WERI-Rb-1 (cell line): ENCODE data around the gene MOV10.
"Not testable (repeated sequence)": the region's sequence is repeated elsewhere in the genome, so short reads cannot be mapped to it uniquely, and the experiment has no call there.

Source experiments
- DNase-seq: peaks from one replicate; pipeline ENCODE4 v3.0.0-alpha.2; 2020
- H3K27ac ChIP-seq: fragments of 250-450 bp; sonication (Bioruptor Pico); 2 replicates; pipeline ENCODE4 v1.5.1; 2020; ENCODE audit warnings: mild to moderate bottlenecking, moderate library complexity
- H3K27me3 ChIP-seq: fragments of 250-450 bp; sonication (Bioruptor Pico); 2 replicates; pipeline ENCODE4 v1.5.1; 2021; ENCODE audit warnings: mild to moderate bottlenecking, low read depth, moderate library complexity; ENCODE audit not compliant: insufficient read depth, severe bottlenecking
- H3K36me3 ChIP-seq: fragments of 250-450 bp; sonication (Bioruptor Pico); 2 replicates; pipeline ENCODE4 v1.5.1; 2020; ENCODE audit warnings: mild to moderate bottlenecking, moderate library complexity
- H3K4me3 ChIP-seq: 2 replicates; pipeline ENCODE4 v1.5.1; 2011; ENCODE audit warnings: low read depth, mild to moderate bottlenecking, control low read depth, low read length
- H3K9me3 ChIP-seq: fragments of 250-450 bp; sonication (Bioruptor Pico); 2 replicates; pipeline ENCODE4 v1.5.1; 2021; ENCODE audit warnings: mild to moderate bottlenecking, moderate library complexity; ENCODE audit not compliant: severe bottlenecking
- CTCF ChIP-seq: IDR thresholded peaks from 2 replicates; pipeline ENCODE4 v1.5.1; 2011; ENCODE audit warnings: low read depth, mild to moderate bottlenecking, control low read depth, inconsistent platforms, low read length

MOV10 gene

GRCh38 chr1:112717263-112717873, 42.9 kb downstream of the MOV10 start:
- peaks cover 12% of the 10 kb centered on the region for H3K27me3 ChIP-seq

GRCh38 chr1:112718691-112719418, 44.4 kb downstream of the MOV10 start:
- no peak overlapping the region for H3K27ac ChIP-seq
- H3K27me3 ChIP-seq: peaks cover 11% of the 10 kb centered on the region
- H3K4me3 ChIP-seq: no peak overlapping the region
- TF ChIP-seq CTCF: no peak
- H3K36me3 ChIP-seq: no peaks in the 10 kb centered on the region
- H3K9me3 ChIP-seq: no peaks in the 10 kb centered on the region
- no peak for DNase-seq

More at GRCh38 chr1:112717263-112717873, 42.9 kb downstream of the MOV10 start:
- no peak overlapping the region; the same call in 1 of the 2 replicates for H3K27ac ChIP-seq
- no peaks in the 10 kb centered on the region for H3K36me3 ChIP-seq
- H3K4me3 ChIP-seq: no peak overlapping the region
- no peaks in the 10 kb centered on the region for H3K9me3 ChIP-seq
- DNase-seq: peak; percentile 44
- no peak for TF ChIP-seq CTCF

- TF ChIP-seq CTCF: no peak
- Histone ChIP-seq H3K4me3 (no peak overlapping the region), H3K9me3 (no peaks in the 10 kb centered on the region), H3K27ac (no peak overlapping the region), H3K27me3 (peaks cover 3% of the 10 kb centered on the region), H3K36me3 (no peaks in the 10 kb centered on the region)
- no peak for DNase-seq
These were observed 45.2 kb downstream of the MOV10 start for GRCh38 chr1:112719706-112720105.

GRCh38 chr1:112720800-112721199, 46.3 kb downstream of the MOV10 start:
- TF ChIP-seq CTCF: no peak
- Histone ChIP-seq H3K9me3 (no peaks in the 10 kb centered on the region), H3K27ac (no peak overlapping the region), H3K36me3 (no peaks in the 10 kb centered on the region), H3K27me3 (no peaks in the 10 kb centered on the region), H3K4me3 (no peak overlapping the region)
- no peak for DNase-seq

- not testable (repeated sequence) for H3K27ac ChIP-seq, H3K27me3 ChIP-seq, H3K4me3 ChIP-seq, H3K36me3 ChIP-seq, H3K9me3 ChIP-seq, DNase-seq
These were observed 46.8 kb downstream of the MOV10 start for GRCh38 chr1:112721294-112721693.

GRCh38 chr1:112721966-112722524, 47.6 kb downstream of the MOV10 start:
- TF ChIP-seq CTCF: no peak
- Histone ChIP-seq H3K9me3 (no peaks in the 10 kb centered on the region), H3K36me3 (no peaks in the 10 kb centered on the region), H3K27ac (peak overlapping the region; percentile 93), H3K27me3 (no peaks in the 10 kb centered on the region), H3K4me3 (peak overlapping the region; percentile 10)
- no peak for DNase-seq
